Muscle layer of colon (tissue), 2 donors: ENCODE measurements around the gene SNX13.

Experiments
- H3K27ac ChIP-seq: one replicate; pipeline ENCODE4 v1.7.0; 2013; ENCODE audit warnings: low read depth, mild to moderate bottlenecking, low read length, moderate library complexity
- H3K27me3 ChIP-seq, 2 donors: one replicate each; pipeline ENCODE4 v1.7.0; 2013; ENCODE audit warnings: low read length in 2 of 2, mild to moderate bottlenecking in 2 of 2; ENCODE audit not compliant: insufficient read depth in 2 of 2, control insufficient read depth in 1 of 2
- H3K36me3 ChIP-seq: one replicate; pipeline ENCODE4 v1.7.0; 2013; ENCODE audit warnings: mild to moderate bottlenecking, low read length; ENCODE audit not compliant: insufficient read depth
- H3K4me1 ChIP-seq: one replicate; pipeline ENCODE4 v1.7.0; 2013; ENCODE audit warnings: mild to moderate bottlenecking, low read length; ENCODE audit not compliant: insufficient read depth
- H3K4me3 ChIP-seq, 2 donors: one replicate each; pipeline ENCODE4 v1.7.0; 2013; ENCODE audit warnings: low read length in 2 of 2, low read depth in 1 of 2, mild to moderate bottlenecking in 1 of 2, moderate library complexity in 1 of 2
- H3K9ac ChIP-seq: one replicate; pipeline ENCODE4 v1.7.0; 2013; ENCODE audit warnings: low read length
- H3K9me3 ChIP-seq: one replicate; pipeline ENCODE4 v1.7.0; 2013; ENCODE audit warnings: mild to moderate bottlenecking, low read length
- donor health status: abdominal sarcoma.
- donor health status: Adenocarcinoma of cecum.

SNX13 gene

DNA sequence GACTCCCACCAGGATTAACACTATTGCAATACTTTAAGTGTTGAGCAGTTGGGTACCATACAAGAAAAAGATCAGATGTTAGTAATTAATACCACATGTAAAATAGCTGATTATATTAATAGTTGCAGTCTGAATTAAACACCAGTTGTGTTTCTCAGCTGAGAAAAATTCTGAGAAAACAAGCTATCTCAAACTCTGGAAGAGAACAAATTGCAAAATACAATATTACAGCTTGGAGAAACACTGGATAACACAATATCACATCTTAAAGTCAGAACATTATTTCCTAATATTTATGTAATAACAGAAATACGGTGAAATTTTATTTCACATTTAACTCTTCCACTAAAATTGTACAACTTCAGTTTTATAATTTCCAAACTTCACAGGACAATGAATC, 9.2 kb downstream of the SNX13 start:
- Histone ChIP-seq H3K27me3 (no peaks in the 10 kb centered on the region), H3K36me3 (no peaks in the 10 kb centered on the region), H3K4me3 (no peak overlapping the region), H3K9ac (no peak overlapping the region), H3K9me3 (no peaks in the 10 kb centered on the region), H3K27ac (no peak overlapping the region), H3K4me1 (peaks cover 12% of the 10 kb centered on the region)

DNA sequence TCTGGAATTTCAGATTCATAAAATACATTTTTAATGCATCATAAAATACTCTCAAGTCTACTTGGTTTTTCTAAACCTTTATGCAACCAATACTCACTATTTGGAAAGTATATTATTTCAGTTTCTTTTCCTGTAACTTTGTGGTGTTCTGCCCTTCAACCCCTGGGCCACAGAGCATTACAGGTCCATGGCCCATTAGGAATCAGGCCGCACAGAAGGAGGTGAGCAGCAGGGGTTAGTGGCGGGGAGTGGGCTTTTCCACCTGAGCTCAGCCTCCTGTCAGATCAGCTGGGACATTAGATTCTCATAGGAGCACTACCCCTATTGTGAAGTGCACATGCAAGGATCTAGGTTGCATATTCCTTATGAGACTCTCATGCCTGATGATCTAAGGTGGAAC, 9.7 kb downstream of the SNX13 start:
- Histone ChIP-seq H3K27ac (no peak overlapping the region), H3K4me3 (no peak overlapping the region), H3K9ac (no peak overlapping the region), H3K36me3 (no peaks in the 10 kb centered on the region), H3K27me3 (no peaks in the 10 kb centered on the region), H3K4me1 (peaks cover 12% of the 10 kb centered on the region), H3K9me3 (no peaks in the 10 kb centered on the region)

DNA sequence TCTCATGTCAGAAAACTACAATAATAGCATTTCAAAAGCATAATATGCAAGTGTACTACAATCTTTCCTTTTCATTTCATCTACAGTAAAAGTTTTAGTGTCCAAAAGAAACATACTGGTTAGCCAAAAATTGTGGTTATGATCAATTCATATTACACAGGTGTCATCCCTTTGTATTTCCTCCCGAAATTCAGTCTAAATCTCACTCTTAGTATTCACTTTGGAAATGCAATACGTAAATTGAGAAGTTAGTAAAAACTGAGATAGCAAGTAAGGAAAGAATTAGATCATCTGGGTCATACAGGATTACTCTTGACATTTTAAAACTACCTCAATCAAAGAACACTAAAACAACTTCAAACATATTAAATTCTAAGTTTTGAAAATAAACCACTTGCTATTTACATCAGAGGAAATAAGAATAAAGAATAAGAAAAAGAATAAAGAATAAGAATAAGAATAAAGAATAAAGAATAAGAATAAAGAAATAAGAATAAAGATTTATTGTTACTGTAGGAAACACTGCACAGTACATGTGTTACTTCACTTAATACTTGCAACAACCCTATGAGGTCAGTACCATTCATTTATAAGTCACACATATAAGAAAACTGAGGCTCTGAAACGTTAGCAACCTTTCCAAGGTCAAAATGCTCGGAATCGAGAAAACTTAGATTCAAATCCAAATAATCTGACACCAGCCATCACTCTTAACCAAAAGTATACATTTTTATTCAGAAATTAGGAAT, 10.5 kb downstream of the SNX13 start:
- no peak overlapping the region for H3K9ac ChIP-seq
- no peaks in the 10 kb centered on the region for H3K27me3 ChIP-seq
- H3K9me3 ChIP-seq = no peaks in the 10 kb centered on the region
- H3K36me3 ChIP-seq = no peaks in the 10 kb centered on the region
- H3K4me1 ChIP-seq = peaks cover 13% of the 10 kb centered on the region
- H3K27ac ChIP-seq = no peak overlapping the region
- H3K4me3 ChIP-seq = no peak overlapping the region

DNA sequence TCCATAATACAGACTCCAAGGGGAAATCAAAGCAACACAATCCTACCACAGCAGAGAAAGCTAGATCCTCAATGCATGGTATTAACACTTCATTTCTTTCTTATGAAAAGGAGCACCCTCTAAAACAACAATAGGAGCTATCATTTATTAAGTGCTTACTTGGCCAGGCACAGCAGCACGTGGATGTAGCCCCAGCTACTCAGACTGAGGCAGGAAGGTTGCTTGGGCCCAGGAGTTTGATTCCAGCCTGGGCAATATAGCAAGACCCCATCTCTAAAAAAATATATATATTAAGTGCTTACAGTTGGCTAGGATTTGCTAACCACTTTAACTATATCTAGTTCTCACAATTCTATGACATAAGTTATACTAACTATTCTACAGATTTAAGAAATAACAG, 12.2 kb downstream of the SNX13 start:
- no peaks in the 10 kb centered on the region for H3K27me3 ChIP-seq
- H3K36me3 ChIP-seq = no peaks in the 10 kb centered on the region
- no peak overlapping the region for H3K9ac ChIP-seq
- H3K9me3 ChIP-seq = no peaks in the 10 kb centered on the region
- H3K27ac ChIP-seq = no peak overlapping the region
- H3K4me3 ChIP-seq = no peak overlapping the region
- H3K4me1 ChIP-seq = peaks cover 28% of the 10 kb centered on the region

DNA sequence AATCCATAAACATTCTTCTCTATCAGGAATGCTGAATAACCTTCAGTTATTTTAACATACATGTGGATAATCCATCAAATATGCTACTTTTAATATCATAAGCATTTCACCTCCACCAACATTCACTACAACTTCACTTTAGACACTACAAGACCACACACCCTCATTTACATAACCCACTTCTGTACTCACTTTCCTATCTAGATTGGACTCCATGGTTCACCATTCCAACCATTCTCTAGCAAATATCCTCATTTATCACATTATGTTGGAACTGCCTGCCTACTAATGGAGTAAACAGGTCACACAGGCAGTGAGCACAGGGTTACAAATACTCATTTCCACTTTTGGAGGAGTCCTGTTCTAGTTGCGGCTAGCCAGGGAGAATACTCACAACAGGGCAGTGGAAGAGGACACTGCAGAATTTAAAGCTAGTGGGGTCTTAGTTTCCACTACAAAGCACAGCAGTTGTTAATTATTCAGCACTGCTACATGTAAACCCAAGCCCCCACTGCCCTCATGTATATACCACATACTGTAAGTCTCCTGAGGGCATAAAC, 18.4 kb downstream of the SNX13 start:
- peaks cover 2% of the 10 kb centered on the region for H3K9me3 ChIP-seq
- H3K27ac ChIP-seq = no peak overlapping the region
- H3K9ac ChIP-seq = no peak overlapping the region
- no peak overlapping the region for H3K4me3 ChIP-seq
- H3K36me3 ChIP-seq = no peaks in the 10 kb centered on the region
- H3K4me1 ChIP-seq = peaks cover 35% of the 10 kb centered on the region
- no peaks in the 10 kb centered on the region for H3K27me3 ChIP-seq

DNA sequence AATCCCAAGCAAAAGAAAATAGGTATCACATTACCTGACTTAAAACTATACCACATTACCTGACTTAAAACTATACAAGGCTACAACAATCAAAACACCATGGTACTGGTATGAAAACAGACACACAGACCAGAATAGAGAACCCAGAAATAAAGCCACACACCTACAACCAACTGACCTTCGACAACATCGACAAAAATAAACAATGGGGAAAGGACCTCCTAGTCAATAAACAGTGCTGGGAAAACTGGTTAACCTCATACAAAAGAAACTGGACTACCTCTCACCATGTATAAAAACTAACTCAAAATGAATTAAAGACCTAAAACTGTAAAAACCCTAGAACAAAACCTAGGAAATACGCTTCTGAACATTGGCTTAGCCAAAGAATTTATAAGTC, 22.5 kb downstream of the SNX13 start:
- H3K4me1 ChIP-seq = peaks cover 17% of the 10 kb centered on the region
- no peak overlapping the region for H3K9ac ChIP-seq
- H3K4me3 ChIP-seq = no peak overlapping the region
- no peaks in the 10 kb centered on the region for H3K27me3 ChIP-seq
- peaks cover 4% of the 10 kb centered on the region for H3K9me3 ChIP-seq
- H3K36me3 ChIP-seq = no peaks in the 10 kb centered on the region
- no peak overlapping the region for H3K27ac ChIP-seq

DNA sequence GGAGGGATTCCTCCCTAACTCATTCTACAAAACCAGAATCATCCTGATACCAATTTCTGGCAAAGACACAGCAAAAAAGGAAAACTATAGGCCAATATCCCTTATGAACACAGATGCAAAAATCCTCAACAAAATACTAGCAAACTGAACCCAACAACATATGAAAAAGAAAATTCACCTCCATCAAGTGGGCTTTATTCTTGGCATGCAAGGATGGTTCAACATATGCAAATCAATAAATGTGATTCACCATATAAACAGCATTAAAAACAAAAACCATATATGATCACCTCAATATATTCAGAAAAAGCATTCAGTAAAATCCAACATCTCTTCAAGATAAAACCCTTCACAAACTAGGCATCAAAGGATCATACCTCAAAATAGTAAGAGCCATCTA, 23.5 kb downstream of the SNX13 start:
- H3K27ac ChIP-seq = no peak overlapping the region
- no peaks in the 10 kb centered on the region for H3K27me3 ChIP-seq
- H3K9ac ChIP-seq = no peak overlapping the region
- H3K4me1 ChIP-seq = peaks cover 8% of the 10 kb centered on the region
- no peaks in the 10 kb centered on the region for H3K36me3 ChIP-seq
- no peak overlapping the region for H3K4me3 ChIP-seq
- peaks cover 4% of the 10 kb centered on the region for H3K9me3 ChIP-seq

DNA sequence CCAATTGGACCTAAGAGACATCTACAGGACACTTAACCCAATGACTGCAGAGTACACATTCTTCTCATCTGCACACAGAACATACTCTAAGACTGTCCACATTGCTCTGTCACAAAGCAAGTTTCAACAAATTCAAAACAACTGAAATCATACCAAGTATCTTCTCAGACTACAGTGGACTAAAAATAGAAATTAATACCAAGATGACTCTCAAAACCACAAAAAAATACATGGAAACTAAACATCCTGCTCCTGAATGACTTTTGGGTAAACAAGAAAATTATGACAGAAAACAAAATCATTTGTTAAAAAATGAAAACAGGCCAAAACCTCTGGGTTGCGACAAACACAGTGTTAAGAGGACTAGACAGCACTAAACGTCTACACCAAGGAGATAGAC, 24.5 kb downstream of the SNX13 start:
- Histone ChIP-seq H3K9ac (no peak overlapping the region), H3K4me1 (no peaks in the 10 kb centered on the region), H3K4me3 (no peak overlapping the region), H3K9me3 (peaks cover 4% of the 10 kb centered on the region), H3K27ac (no peak overlapping the region), H3K36me3 (no peaks in the 10 kb centered on the region), H3K27me3 (no peaks in the 10 kb centered on the region)

DNA sequence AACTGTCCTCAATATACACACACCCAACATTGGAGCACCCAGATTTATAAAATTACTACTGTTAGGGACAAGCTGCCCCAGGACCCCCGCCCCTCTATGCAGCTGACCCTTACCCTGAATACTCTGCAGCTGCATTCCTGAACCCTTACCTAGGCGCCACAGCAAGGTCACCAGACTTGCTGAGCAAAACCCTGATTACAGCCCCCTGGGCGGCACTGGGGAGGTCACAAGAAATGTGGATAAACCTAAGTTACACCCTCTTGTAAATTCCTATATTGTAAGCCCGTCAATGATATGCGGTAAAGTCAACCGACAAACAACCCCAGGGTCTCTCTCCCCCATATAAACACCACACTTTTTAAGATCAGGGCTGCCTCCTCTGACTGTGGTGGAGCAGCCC, 25.1 kb downstream of the SNX13 start:
- Histone ChIP-seq H3K4me1 (no peaks in the 10 kb centered on the region), H3K4me3 (no peak overlapping the region), H3K27ac (no peak overlapping the region), H3K9ac (no peak overlapping the region), H3K36me3 (no peaks in the 10 kb centered on the region), H3K27me3 (no peaks in the 10 kb centered on the region), H3K9me3 (peaks cover 4% of the 10 kb centered on the region)

DNA sequence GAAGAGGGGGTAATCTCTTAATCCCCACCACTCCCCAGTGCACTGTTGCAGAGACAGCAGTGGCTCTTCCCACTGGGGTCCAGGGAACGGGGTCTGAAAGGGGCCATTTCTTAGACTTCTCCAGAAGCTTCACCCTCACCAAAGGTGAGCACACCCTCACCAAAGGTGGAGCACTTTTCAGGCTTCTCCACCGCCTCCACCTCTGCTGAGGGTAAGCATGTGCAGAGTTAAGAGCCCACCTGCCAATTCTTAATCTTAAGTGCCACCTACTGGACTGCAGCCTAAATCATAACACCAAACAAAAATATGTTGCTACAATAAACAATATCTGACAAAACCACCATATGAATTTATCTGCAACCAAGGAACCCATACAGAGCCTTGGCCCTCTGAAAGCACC, 27.0 kb downstream of the SNX13 start:
- Histone ChIP-seq H3K36me3 (no peaks in the 10 kb centered on the region), H3K27ac (no peak overlapping the region), H3K9me3 (peaks cover 4% of the 10 kb centered on the region), H3K9ac (no peak overlapping the region), H3K27me3 (no peaks in the 10 kb centered on the region), H3K4me1 (no peaks in the 10 kb centered on the region), H3K4me3 (no peak overlapping the region)

DNA sequence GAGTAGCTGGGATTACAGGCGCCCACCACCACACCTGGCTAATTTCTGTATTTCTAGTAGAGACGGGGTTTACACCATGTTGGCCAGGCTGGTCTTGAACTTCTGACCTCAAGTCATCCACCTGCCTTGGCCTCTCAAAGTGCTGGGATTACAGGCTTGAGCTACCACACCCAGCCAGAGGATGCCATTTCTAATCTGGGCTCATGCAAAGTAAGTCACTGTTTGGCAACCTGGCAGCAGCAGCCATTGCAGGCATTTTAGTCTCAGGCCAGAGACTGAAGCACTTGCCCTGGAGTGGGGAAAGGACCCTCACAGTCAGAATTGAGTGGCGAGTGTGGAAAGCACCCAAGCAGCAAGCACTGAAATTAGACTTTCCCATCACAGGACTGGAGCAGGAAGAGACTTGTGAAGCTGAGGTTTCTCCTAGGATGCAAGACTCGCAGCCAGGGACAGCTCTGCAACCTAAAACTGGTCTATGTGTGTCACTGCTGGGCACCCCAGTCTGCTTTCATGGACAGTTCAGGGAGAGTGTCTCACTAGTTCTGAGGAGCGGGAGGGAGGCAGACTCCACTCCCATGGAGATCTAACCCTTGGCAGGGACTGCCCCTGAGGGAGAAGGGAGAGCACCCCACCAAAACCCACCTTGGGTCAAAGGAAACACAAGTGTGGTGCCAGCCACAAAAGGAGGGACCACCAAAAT, 27.6 kb downstream of the SNX13 start:
- H3K27me3 ChIP-seq = no peaks in the 10 kb centered on the region
- no peak overlapping the region for H3K9ac ChIP-seq
- H3K4me1 ChIP-seq = no peaks in the 10 kb centered on the region
- peaks cover 4% of the 10 kb centered on the region for H3K9me3 ChIP-seq
- no peaks in the 10 kb centered on the region for H3K36me3 ChIP-seq
- H3K27ac ChIP-seq = no peak overlapping the region
- H3K4me3 ChIP-seq = no peak overlapping the region
